ENCODE results near the gene DNAAF6. TPM values are rescaled to one million over a fixed set of nuclear protein-coding genes. Genes with fewer than 3 reads are reported as not detected.

DNAAF6 gene
- polyA plus RNA-seq, 3 donors: not detected

GRCh38 chrX:107273795-107274194, 67.4 kb downstream of the DNAAF6 start:
- H3K27ac ChIP-seq (ENCODE audit: low read depth, low read length): no peak overlapping the region
- 61 to 74% (median 72%) methylated on average over 3 of the region's 3 CpGs for WGBS, 3 donors

- 64 to 78% (median 64%) methylated on average over 4 of the region's 4 CpGs for WGBS, 3 donors
- H3K27ac ChIP-seq (ENCODE audit: low read depth, low read length): no peak overlapping the region
Observed at GRCh38 chrX:107288676-107289075, 82.3 kb downstream of the DNAAF6 start.

GRCh38 chrX:107290019-107290418, 83.6 kb downstream of the DNAAF6 start:
- no peak overlapping the region for H3K27ac ChIP-seq (ENCODE audit: low read depth, low read length)
- 67 to 75% (median 70%) methylated on average over 2 of the region's 2 CpGs for WGBS, 3 donors

GRCh38 chrX:107293056-107293455, 86.6 kb downstream of the DNAAF6 start:
- WGBS, 3 donors: 47 to 72% (median 52%) methylated on average over 2 of the region's 2 CpGs
- H3K27ac ChIP-seq (ENCODE audit: low read depth, low read length): no peak overlapping the region

Other genes with a start within 250 kb of the DNAAF6 start
- 10 to 100 TPM in 2 of 3 donors, 1 to 10 TPM in 1; 6.3 to 12.4 (median 11.6) TPM for gene MORC4, start 206.4 kb upstream of the DNAAF6 start, polyA plus RNA-seq
- 1 to 10 TPM; 2.8 to 5.1 (median 4.5) TPM for gene RBM41, start 87.8 kb upstream of the DNAAF6 start, polyA plus RNA-seq
- gene NUP62CL, start 178 bp upstream of the DNAAF6 start, polyA plus RNA-seq: 1 to 10 TPM in 1 of 3 donors, under 1 TPM in 1, not detected in 1; 0.12 to 4.0 TPM
- gene FRMPD3, start 243.0 kb downstream of the DNAAF6 start, polyA plus RNA-seq: under 1 TPM; 0.02 to 0.11 (median 0.03) TPM

Measured in adipose tissue (tissue), 3 donors.